HepG2 (cell line): ENCODE data around the gene FBRSL1. TPM values are rescaled to one million over a fixed set of nuclear protein-coding genes. Genes with fewer than 3 reads are reported as not detected.

Experiments
- ATAC-seq: fragments of 200-7000 bp; cut with Tn5 transposase; 3 replicates; pipeline ENCODE4 v1.9.1; 2020; ENCODE audit warnings: mild to moderate bottlenecking, moderate library complexity
- BruUV-seq: library from RNA; stranded (reverse); fragments of 400-500 nt; replicated peaks from 2 replicates; lab custom pipeline; 2021; lab: Mats Ljungman, UMichigan
- CTCF ChIA-PET: fragments of 300-600 bp; formaldehyde crosslinking; extraction: SDS; loops from one replicate; lab custom pipeline; 2021; ENCODE audit warnings: low total read pairs, inconsistent platforms, low intra/inter-chr PET ratio; lab: Yijun Ruan, JAX
- POLR2A ChIA-PET: fragments of 350-600 bp; sonication (Branson Sonifier 250); formaldehyde crosslinking; loops from one replicate; lab custom pipeline; 2020; ENCODE audit warnings: antibody characterized with exemption, inconsistent platforms; lab: Yijun Ruan, JAX
- DNase-seq: peaks from one replicate; pipeline ENCODE4 v3.0.0-alpha.2; 2015; ENCODE audit warnings: low spot score
- FAIRE-seq: peaks from 3 replicates; lab custom pipeline; 2011; peaks lifted over from hg19 to GRCh38; lab: Jason Lieb, UNC
- H2AFZ ChIP-seq: one replicate; pipeline ENCODE4 v1.6.1; 2011; ENCODE audit warnings: low read length, inconsistent platforms
- H3K27ac ChIP-seq: fragments of 300-600 bp; 3 replicates; pipeline ENCODE4 v1.8.0; 2011; ENCODE audit warnings: mixed run types, mild to moderate bottlenecking, mixed read lengths, low read length, inconsistent platforms; ENCODE audit not compliant: insufficient read depth; ENCODE audit errors: extremely low read length
- H3K27me3 ChIP-seq, 2 experiments: fragments of 200-600 bp in 1 of 2; 2 replicates in 1 of 2; 3 replicates in 1 of 2; pipeline versions ENCODE4 v1.6.0 to v1.8.0; 2011; ENCODE audit warnings: low read length in 2 of 2, mild to moderate bottlenecking in 2 of 2, moderate library complexity in 2 of 2, inconsistent platforms in 1 of 2; ENCODE audit not compliant: insufficient read depth in 2 of 2, control insufficient read depth in 1 of 2
- H3K36me3 ChIP-seq, 2 experiments: fragments of 200-600 bp in 1 of 2; replicated peaks in 1 of 2; 2 replicates in 1 of 2; 3 replicates in 1 of 2; pipeline versions ENCODE4 v1.5.1 to v1.8.0; 2011; ENCODE audit warnings: low read length in 2 of 2, inconsistent platforms in 1 of 2; ENCODE audit not compliant: insufficient read depth in 2 of 2, control insufficient read depth in 1 of 2
- H3K4me1 ChIP-seq: 2 replicates; pipeline ENCODE4 v1.5.1; 2012; ENCODE audit warnings: low read length, inconsistent platforms; ENCODE audit not compliant: insufficient read depth
- H3K4me2 ChIP-seq: 2 replicates; pipeline ENCODE4 v1.6.0; 2011; ENCODE audit warnings: low read depth, low read length, inconsistent platforms
- H3K4me3 ChIP-seq, 3 experiments: fragments of 200-600 bp in 1 of 3; sonication (generic), shearing (Covaris generic) in 1 of 3; replicated peaks in 1 of 3; 2 replicates each; pipeline ENCODE4 v1.5.1; 2011 to 2016; ENCODE audit warnings: low read length in 3 of 3, inconsistent platforms in 2 of 3, low read depth in 2 of 3, mild to moderate bottlenecking in 2 of 3, control low read depth in 1 of 3, mixed read lengths in 1 of 3; ENCODE audit not compliant: insufficient read depth in 1 of 3
- H3K79me2 ChIP-seq: one replicate; pipeline ENCODE4 v1.6.1; 2011; ENCODE audit warnings: low read length, inconsistent platforms; ENCODE audit not compliant: insufficient read depth
- H3K9ac ChIP-seq: 2 replicates; pipeline ENCODE4 v1.6.0; 2011; ENCODE audit warnings: mild to moderate bottlenecking, low read depth, low read length, inconsistent platforms; ENCODE audit not compliant: insufficient read depth
- H3K9me3 ChIP-seq: 2 replicates; pipeline ENCODE4 v1.5.1; 2012; ENCODE audit warnings: mild to moderate bottlenecking, low read length
- H4K20me1 ChIP-seq: 2 replicates; pipeline ENCODE4 v1.6.0; 2011; ENCODE audit warnings: inconsistent platforms, mild to moderate bottlenecking, low read length, moderate library complexity; ENCODE audit not compliant: insufficient read depth
- ETV5 ChIP-seq: IDR thresholded peaks from 2 replicates; pipeline ENCODE4 v1.6.1; 2018; ENCODE audit warnings: missing biosample characterization, missing genetic modification reagents, inconsistent platforms, borderline replicate concordance
- FOXC1 ChIP-seq: sonication (generic); formaldehyde crosslinking; IDR thresholded peaks from 2 replicates; pipeline ENCODE4 v1.8.0; 2022; ENCODE audit warnings: mild to moderate bottlenecking, missing genetic modification reagents, borderline replicate concordance
- GABPA ChIP-seq, 2 experiments: IDR thresholded peaks; 2 replicates each; pipeline ENCODE4 v1.6.1; 2011 to 2016; ENCODE audit warnings: low read depth in 2 of 2, low read length in 1 of 2, missing biosample characterization in 1 of 2, missing genetic modification characterization in 1 of 2
- HNF1B ChIP-seq: sonication (generic); formaldehyde crosslinking; IDR thresholded peaks from 2 replicates; pipeline ENCODE4 v1.5.1; 2020; ENCODE audit warnings: mild to moderate bottlenecking, moderate library complexity, missing genetic modification reagents
- LCORL ChIP-seq, 2 experiments: fragments of 450-650 bp in 1 of 2; sonication (generic) in 1 of 2; formaldehyde crosslinking in 1 of 2; IDR thresholded peaks; 2 replicates each; pipeline versions ENCODE4 v1.5.0 to v1.6.1; 2017 to 2020; ENCODE audit warnings: antibody characterized with exemption in 1 of 2, missing genetic modification reagents in 1 of 2
- ZFP36 ChIP-seq: fragments of 150-350 bp; IDR thresholded peaks from 2 replicates; pipeline ENCODE4 v1.6.1; 2018; ENCODE audit warnings: borderline replicate concordance, low read length, low read depth; ENCODE audit not compliant: partially characterized antibody
- ZNF232 ChIP-seq: sonication (generic); formaldehyde crosslinking; IDR thresholded peaks from 2 replicates; pipeline ENCODE4 v1.4.0; 2020; ENCODE audit warnings: missing genetic modification reagents, borderline replicate concordance
- ZNF281 ChIP-seq: sonication (generic); formaldehyde crosslinking; IDR thresholded peaks from 2 replicates; pipeline ENCODE4 v1.4.0; 2020; ENCODE audit warnings: missing genetic modification reagents, borderline replicate concordance
- WGBS: methylation state at CpG from one replicate; pipeline ENCODE4 v1.1.6; 2017; ENCODE audit warnings: low lambda C conversion rate; 5-methylcytosine and 5-hydroxymethylcytosine counted together
- in situ Hi-C: cut with HindIII; loops from 2 replicates; pipeline ENCODE4 v1.10.0; 2017; ENCODE audit warnings: low pct_unique_long_range_greater_than_20kb; ENCODE audit not compliant: extremely low pct_ligation_motif_present
- intact Hi-C: fragments of 100-400 bp; cut with micrococcal nuclease; formaldehyde crosslinking; loops from one replicate; pipeline ENCODE4 v1.10.0; 2022; ENCODE audit not compliant: unreplicated experiment
- polyA plus RNA-seq, 8 experiments: library from polyadenylated mRNA; depleted of rRNA in 3 of 8; stranded (reverse) in 7 of 8; unstranded in 1 of 8; fragments of >200 nt; fragmentation: Illumina TruSeq in 4 of 8; extraction: Trizol in 4 of 8; gene quantifications; 2 replicates each; pipeline versions ENCODE4 v1.2.1 to v1.2.3, GENCODE V29; 2011 to 2016; ENCODE audit warnings: low read depth in 4 of 8, missing spikeins in 1 of 8, mixed read lengths in 1 of 8; ENCODE audit not compliant: insufficient read depth in 1 of 8
- total RNA-seq, 5 experiments: library from RNA; depleted of rRNA; stranded (reverse); fragments of >200 nt; fragmentation: Illumina TruSeq; extraction: Trizol; gene quantifications; 2 replicates each; pipeline ENCODE4 v1.2.3, GENCODE V29; 2016; ENCODE audit warnings: low read depth in 1 of 5
- TF ChIP-seq, protein P1 (sequence below): IDR thresholded peaks from 2 replicates; pipeline ENCODE4 v1.6.1; 2016; ENCODE audit warnings: missing compliant biosample characterization, missing genetic modification reagents, borderline replicate concordance
- TF ChIP-seq, protein P2 (sequence below): sonication (generic); formaldehyde crosslinking; IDR thresholded peaks from 2 replicates; pipeline ENCODE4 v1.5.1; 2020; ENCODE audit warnings: mild to moderate bottlenecking, missing genetic modification reagents, moderate library complexity

The FBRSL1 gene
- total and polyA plus RNA-seq, 2 of the 13 experiments (the other 11 are each of a cell fraction or from before 2014, with no cell fraction given), result 3.6 to 7.9 TPM

DNA sequence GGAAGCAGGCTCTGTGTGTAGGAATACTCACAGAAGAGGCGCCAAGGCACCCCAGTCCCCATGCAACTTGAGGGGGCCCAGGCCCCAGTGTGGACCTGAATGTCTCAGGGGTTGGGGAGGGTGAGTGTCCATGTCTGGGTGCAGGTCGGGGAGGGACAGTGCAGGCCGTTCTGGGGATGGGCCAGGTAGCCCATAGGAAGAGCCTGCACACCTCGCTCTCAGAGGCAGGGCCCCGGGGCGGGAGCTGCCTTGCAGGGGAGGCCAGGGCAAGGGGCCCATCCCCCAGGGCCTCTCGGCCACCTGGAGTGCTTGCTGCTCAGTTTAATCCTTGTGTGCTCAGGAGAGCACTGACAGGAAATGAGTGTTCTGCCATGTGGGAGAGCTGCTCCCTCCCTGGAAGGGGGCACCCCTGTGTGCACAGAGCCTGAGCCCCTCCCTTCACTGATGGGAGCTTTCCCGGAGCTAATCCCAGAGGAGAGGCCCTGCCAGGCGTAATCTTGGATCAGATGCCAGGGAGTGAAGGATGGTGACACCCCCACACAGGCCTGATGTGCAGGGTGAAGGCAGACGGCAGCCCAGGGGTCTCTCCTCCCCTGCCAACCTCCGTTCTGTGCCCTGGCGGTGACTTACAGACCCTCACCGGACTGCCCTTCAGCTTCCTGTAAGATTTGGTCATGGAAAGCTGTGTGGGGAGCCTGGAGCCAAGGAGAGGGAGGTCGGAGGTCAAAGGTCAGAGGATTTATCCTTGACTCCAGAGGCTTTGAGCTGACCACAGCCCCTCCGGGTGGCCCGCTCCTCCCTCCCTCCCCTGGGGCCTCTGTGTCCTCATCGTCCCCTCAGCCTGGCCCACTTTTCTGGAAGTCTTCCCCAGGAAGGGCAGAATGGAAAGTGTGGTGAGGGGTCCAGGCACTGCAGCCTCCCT, 24.4 kb upstream of the FBRSL1 start:
- Histone ChIP-seq H3K4me1 (peaks cover 31% of the 10 kb centered on the region), H3K36me3 (no peaks in the 10 kb centered on the region), H3K9me3 (peaks cover 5% of the 10 kb centered on the region; the same call in 1 of the 2 replicates), H3K79me2 (no peaks in the 10 kb centered on the region), H3K4me3 (peak overlapping the region in 1 of 3 experiments; percentile 10; a peak in 1 of 6 replicates), H2AFZ (no peak overlapping the region), H3K9ac (peak overlapping the region; percentile 25; the same call in 1 of the 2 replicates), H3K27ac (no peak overlapping the region), H3K4me2 (peak overlapping the region; percentile 36; the same call in 1 of the 2 replicates), H3K27me3 (peaks cover 7 to 47% of the 10 kb centered on the region in 2 experiments), H4K20me1 (no peaks in the 10 kb centered on the region)
- ChIA-PET POLR2A (no interaction called here), CTCF (no interaction called here)
- BruUV-seq, result no TSS peak
- ATAC-seq (peak; percentile 39), FAIRE-seq (no peak), DNase-seq (no peak)
- in situ Hi-C loops (no loop called here), intact Hi-C loops (no loop called here)
- 8% methylated on average over 8 of the region's 17 CpGs for WGBS
- TF ChIP-seq FOXC1 (CRISPR knock-in tag) (0 out of 2 replicates have a peak, but pooled peaks have one; percentile 19), HNF1B (CRISPR knock-in tag) (0 out of 2 replicates have a peak, but pooled peaks have one; percentile 35), GABPA (IDR thresholded peaks at IDR 0.05; ENCODE audit: low read depth, low read length) (no peak), GABPA (CRISPR knock-in tag; IDR thresholded peaks at IDR 0.05; ENCODE audit: low read depth) (0 out of 2 replicates have a peak, but pooled peaks have one; percentile 7), ZNF281 (CRISPR knock-in tag) (peak; percentile 37; the same call in 1 of the 2 replicates), LCORL (IDR thresholded peaks at IDR 0.05) (no peak), LCORL (CRISPR knock-in tag; IDR thresholded peaks at IDR 0.05) (peak; percentile 36; the same call in 1 of the 2 replicates), ZNF232 (CRISPR knock-in tag) (no peak), ZFP36 (no peak), ETV5 (CRISPR knock-in tag) (peak; percentile 59; the same call in 1 of the 2 replicates)
- TF ChIP-seq, protein P1, sequence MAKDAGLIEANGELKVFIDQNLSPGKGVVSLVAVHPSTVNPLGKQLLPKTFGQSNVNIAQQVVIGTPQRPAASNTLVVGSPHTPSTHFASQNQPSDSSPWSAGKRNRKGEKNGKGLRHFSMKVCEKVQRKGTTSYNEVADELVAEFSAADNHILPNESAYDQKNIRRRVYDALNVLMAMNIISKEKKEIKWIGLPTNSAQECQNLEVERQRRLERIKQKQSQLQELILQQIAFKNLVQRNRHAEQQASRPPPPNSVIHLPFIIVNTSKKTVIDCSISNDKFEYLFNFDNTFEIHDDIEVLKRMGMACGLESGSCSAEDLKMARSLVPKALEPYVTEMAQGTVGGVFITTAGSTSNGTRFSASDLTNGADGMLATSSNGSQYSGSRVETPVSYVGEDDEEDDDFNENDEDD, result no peak
- TF ChIP-seq, protein P2, sequence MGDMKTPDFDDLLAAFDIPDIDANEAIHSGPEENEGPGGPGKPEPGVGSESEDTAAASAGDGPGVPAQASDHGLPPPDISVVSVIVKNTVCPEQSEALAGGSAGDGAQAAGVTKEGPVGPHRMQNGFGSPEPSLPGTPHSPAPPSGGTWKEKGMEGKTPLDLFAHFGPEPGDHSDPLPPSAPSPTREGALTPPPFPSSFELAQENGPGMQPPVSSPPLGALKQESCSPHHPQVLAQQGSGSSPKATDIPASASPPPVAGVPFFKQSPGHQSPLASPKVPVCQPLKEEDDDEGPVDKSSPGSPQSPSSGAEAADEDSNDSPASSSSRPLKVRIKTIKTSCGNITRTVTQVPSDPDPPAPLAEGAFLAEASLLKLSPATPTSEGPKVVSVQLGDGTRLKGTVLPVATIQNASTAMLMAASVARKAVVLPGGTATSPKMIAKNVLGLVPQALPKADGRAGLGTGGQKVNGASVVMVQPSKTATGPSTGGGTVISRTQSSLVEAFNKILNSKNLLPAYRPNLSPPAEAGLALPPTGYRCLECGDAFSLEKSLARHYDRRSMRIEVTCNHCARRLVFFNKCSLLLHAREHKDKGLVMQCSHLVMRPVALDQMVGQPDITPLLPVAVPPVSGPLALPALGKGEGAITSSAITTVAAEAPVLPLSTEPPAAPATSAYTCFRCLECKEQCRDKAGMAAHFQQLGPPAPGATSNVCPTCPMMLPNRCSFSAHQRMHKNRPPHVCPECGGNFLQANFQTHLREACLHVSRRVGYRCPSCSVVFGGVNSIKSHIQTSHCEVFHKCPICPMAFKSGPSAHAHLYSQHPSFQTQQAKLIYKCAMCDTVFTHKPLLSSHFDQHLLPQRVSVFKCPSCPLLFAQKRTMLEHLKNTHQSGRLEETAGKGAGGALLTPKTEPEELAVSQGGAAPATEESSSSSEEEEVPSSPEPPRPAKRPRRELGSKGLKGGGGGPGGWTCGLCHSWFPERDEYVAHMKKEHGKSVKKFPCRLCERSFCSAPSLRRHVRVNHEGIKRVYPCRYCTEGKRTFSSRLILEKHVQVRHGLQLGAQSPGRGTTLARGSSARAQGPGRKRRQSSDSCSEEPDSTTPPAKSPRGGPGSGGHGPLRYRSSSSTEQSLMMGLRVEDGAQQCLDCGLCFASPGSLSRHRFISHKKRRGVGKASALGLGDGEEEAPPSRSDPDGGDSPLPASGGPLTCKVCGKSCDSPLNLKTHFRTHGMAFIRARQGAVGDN (CRISPR knock-in tag), result peak; percentile 45; the same call in 1 of the 2 replicates
